H1 (cell line): ENCODE results near the gene MAFG. TPM values are rescaled to one million over a fixed set of nuclear protein-coding genes. Genes with fewer than 3 reads are reported as not detected.

ENCODE experiments used
- CTCF ChIA-PET: fragments of 300-600 bp; sonication (Branson Sonifier 250); formaldehyde crosslinking; loops from one replicate; lab custom pipeline; 2021; ENCODE audit not compliant: partially characterized antibody; lab: Charles Lee
- POLR2A ChIA-PET: fragments of 300-600 bp; sonication (Branson Sonifier 250); formaldehyde crosslinking; loops from one replicate; lab custom pipeline; 2021; ENCODE audit warnings: inconsistent platforms; ENCODE audit not compliant: partially characterized antibody; lab: Charles Lee
- DNase-seq, 2 experiments: peaks; one replicate each; pipeline versions ENCODE4 v3.0.0 to v3.0.0-alpha.2; 2010 to 2022; ENCODE audit warnings: low spot score in 2 of 2, low read depth in 1 of 2, mixed read lengths in 1 of 2
- FAIRE-seq: peaks from 2 replicates; lab custom pipeline; 2011; peaks lifted over from hg19 to GRCh38; lab: Jason Lieb, UNC
- H2AFZ ChIP-seq: 2 replicates; pipeline ENCODE4 v1.8.1; 2012; ENCODE audit warnings: low read length, inconsistent platforms
- H2AK5ac ChIP-seq: 2 replicates; pipeline ENCODE4 v1.6.1; 2013; ENCODE audit warnings: low read depth, low read length
- H2BK120ac ChIP-seq: replicated peaks from 2 replicates; pipeline ENCODE3; 2013; ENCODE audit warnings: low read depth, low read length, inconsistent platforms
- H2BK12ac ChIP-seq: 2 replicates; pipeline ENCODE4 v1.6.1; 2013; ENCODE audit warnings: low read depth, low read length
- H2BK15ac ChIP-seq: 2 replicates; pipeline ENCODE4 v1.6.1; 2013; ENCODE audit warnings: low read length
- H2BK20ac ChIP-seq: 2 replicates; pipeline ENCODE4 v1.6.1; 2013; ENCODE audit warnings: low read length
- H2BK5ac ChIP-seq: 2 replicates; pipeline ENCODE4 v1.6.1; 2013; ENCODE audit warnings: low read depth, low read length
- H3K14ac ChIP-seq: 2 replicates; pipeline ENCODE4 v1.6.1; 2013; ENCODE audit warnings: inconsistent platforms; ENCODE audit not compliant: insufficient read length
- H3K18ac ChIP-seq: 2 replicates; pipeline ENCODE4 v1.6.1; 2013; ENCODE audit warnings: low read length; ENCODE audit errors: extremely low read depth
- H3K23ac ChIP-seq: 2 replicates; pipeline ENCODE4 v1.6.1; 2013; ENCODE audit warnings: inconsistent platforms; ENCODE audit not compliant: insufficient read length
- H3K23me2 ChIP-seq: 2 replicates; pipeline ENCODE4 v1.6.1; 2013; ENCODE audit warnings: low read depth, low read length
- H3K27ac ChIP-seq: 2 replicates; pipeline ENCODE4 v1.6.1; 2011; ENCODE audit warnings: low read depth, low read length, inconsistent platforms
- H3K27me3 ChIP-seq, 4 experiments: replicated peaks in 1 of 4; 1 replicate in 1 of 4; 2 replicates in 3 of 4; pipeline versions ENCODE4 v1.6.1 to v1.8.1; 2011 to 2013; ENCODE audit warnings: low read length in 3 of 4, mild to moderate bottlenecking in 3 of 4, inconsistent platforms in 2 of 4, mixed read lengths in 2 of 4, moderate library complexity in 1 of 4; ENCODE audit not compliant: control insufficient read depth in 3 of 4, insufficient read depth in 3 of 4; ENCODE audit errors: extremely low read depth in 1 of 4
- H3K36me3 ChIP-seq, 4 experiments: 2 replicates each; pipeline versions ENCODE4 v1.6.1 to v1.8.1; 2011 to 2013; ENCODE audit warnings: mild to moderate bottlenecking in 4 of 4, low read length in 3 of 4, moderate library complexity in 2 of 4, control low read depth in 1 of 4, inconsistent platforms in 1 of 4; ENCODE audit not compliant: insufficient read depth in 4 of 4, control insufficient read depth in 2 of 4
- H3K4ac ChIP-seq: replicated peaks from 2 replicates; pipeline ENCODE3; 2013; ENCODE audit warnings: low read length, low read depth, mixed read lengths, inconsistent platforms; ENCODE audit not compliant: insufficient read length
- H3K4me1 ChIP-seq, 4 experiments: replicated peaks in 1 of 4; 1 replicate in 1 of 4; 2 replicates in 3 of 4; pipeline versions ENCODE4 v1.6.1 to v1.8.1; 2011 to 2013; ENCODE audit warnings: low read length in 3 of 4, inconsistent platforms in 2 of 4, mixed read lengths in 1 of 4; ENCODE audit not compliant: insufficient read depth in 4 of 4, control insufficient read depth in 3 of 4
- H3K4me2 ChIP-seq, 2 experiments: 2 replicates each; pipeline versions ENCODE4 v1.6.1 to v1.8.1; 2011 to 2013; ENCODE audit warnings: low read depth in 2 of 2, low read length in 2 of 2, control low read depth in 1 of 2, inconsistent platforms in 1 of 2, mild to moderate bottlenecking in 1 of 2; ENCODE audit not compliant: insufficient read depth in 1 of 2
- H3K4me3 ChIP-seq, 4 experiments: fragments of 200-600, 300-600 bp in 1 of 4; sonication (generic), shearing (Covaris generic), sonication (Bioruptor Twin) in 1 of 4; 2 replicates each; pipeline versions ENCODE4 v1.5.1 to v1.8.1; 2011 to 2016; ENCODE audit warnings: low read length in 4 of 4, low read depth in 3 of 4, control low read depth in 2 of 4, inconsistent platforms in 2 of 4, mild to moderate bottlenecking in 2 of 4, mixed read lengths in 1 of 4, moderate library complexity in 1 of 4; ENCODE audit not compliant: insufficient read depth in 2 of 4; ENCODE audit errors: extremely low read depth in 1 of 4
- H3K56ac ChIP-seq: replicated peaks from 2 replicates; pipeline ENCODE3; 2013; ENCODE audit warnings: low read depth, mild to moderate bottlenecking, mixed read lengths, low read length, inconsistent platforms; ENCODE audit not compliant: insufficient read length
- H3K79me1 ChIP-seq: 2 replicates; pipeline ENCODE4 v1.6.1; 2013; ENCODE audit warnings: low read depth, low read length, control low read depth
- H3K79me2 ChIP-seq, 2 experiments: 2 replicates each; pipeline versions ENCODE4 v1.6.1 to v1.8.1; 2012 to 2013; ENCODE audit warnings: low read length in 2 of 2, mild to moderate bottlenecking in 2 of 2, inconsistent platforms in 1 of 2; ENCODE audit not compliant: insufficient read depth in 2 of 2, control insufficient read depth in 1 of 2
- H3K9ac ChIP-seq, 4 experiments: replicated peaks in 1 of 4; 1 replicate in 1 of 4; 2 replicates in 3 of 4; pipeline versions ENCODE4 v1.6.1 to v1.8.1; 2011 to 2013; ENCODE audit warnings: low read depth in 3 of 4, low read length in 3 of 4, control low read depth in 2 of 4, mild to moderate bottlenecking in 2 of 4, moderate library complexity in 2 of 4, inconsistent platforms in 1 of 4; ENCODE audit errors: extremely low read depth in 1 of 4
- H3K9me3 ChIP-seq, 2 experiments: 2 replicates each; pipeline versions ENCODE4 v1.6.1 to v1.8.1; 2012 to 2013; ENCODE audit warnings: mild to moderate bottlenecking in 2 of 2, moderate library complexity in 2 of 2, control low read depth in 1 of 2, inconsistent platforms in 1 of 2, low read depth in 1 of 2, low read length in 1 of 2, mixed read lengths in 1 of 2; ENCODE audit not compliant: insufficient read depth in 2 of 2
- H4K20me1 ChIP-seq, 2 experiments: replicated peaks in 1 of 2; 2 replicates each; pipeline versions ENCODE3 to v1.8.1; 2011 to 2013; ENCODE audit warnings: inconsistent platforms in 2 of 2, low read length in 2 of 2, mild to moderate bottlenecking in 1 of 2; ENCODE audit not compliant: insufficient read depth in 2 of 2, control insufficient read depth in 1 of 2
- H4K5ac ChIP-seq: 2 replicates; pipeline ENCODE4 v1.6.1; 2013; ENCODE audit warnings: low read length, low read depth, mixed read lengths, inconsistent platforms; ENCODE audit not compliant: insufficient read length
- H4K8ac ChIP-seq: 2 replicates; pipeline ENCODE4 v1.8.0; 2013; ENCODE audit warnings: mild to moderate bottlenecking, moderate library complexity, low read length, inconsistent platforms; ENCODE audit not compliant: insufficient read depth; ENCODE audit errors: extremely low read depth
- H4K91ac ChIP-seq: replicated peaks from 2 replicates; pipeline ENCODE3; 2013; ENCODE audit warnings: low read length, mixed read lengths, inconsistent platforms; ENCODE audit not compliant: insufficient read length
- CTBP2 ChIP-seq: IDR thresholded peaks from 2 replicates; pipeline ENCODE4 v1.7.0; 2011; ENCODE audit warnings: borderline replicate concordance, mild to moderate bottlenecking, moderate library complexity, mixed read lengths, low read length; ENCODE audit not compliant: insufficient read depth, insufficient read length
- HDAC6 ChIP-seq: IDR thresholded peaks from one replicate; pipeline ENCODE4 v1.7.1; 2012; ENCODE audit warnings: low read depth, mild to moderate bottlenecking, inconsistent platforms, low read length, moderate library complexity
- WGBS, 2 experiments: shearing (Covaris generic) in 1 of 2; methylation state at CpG; one replicate each; pipeline versions ENCODE4 v1.1.6 to v1.1.7; 2013 to 2015; ENCODE audit warnings: low lambda C conversion rate in 2 of 2, mixed read lengths in 2 of 2, inconsistent platforms in 1 of 2, low coverage in 1 of 2, missing lambda C conversion rate in 1 of 2; ENCODE audit not compliant: insufficient replicate concordance in 2 of 2, insufficient coverage in 1 of 2, insufficient read length in 1 of 2; ENCODE audit errors: extremely low coverage in 1 of 2, missing lambda C conversion rate in 1 of 2; 5-methylcytosine and 5-hydroxymethylcytosine counted together
- polyA plus RNA-seq, 7 experiments: library from polyadenylated mRNA; depleted of rRNA in 3 of 7; stranded (reverse) in 5 of 7; unstranded in 2 of 7; fragments of >200 nt in 5 of 7; fragments of 200-250 nt in 2 of 7; gene quantifications; 1 replicate in 5 of 7; 2 replicates in 1 of 7; 4 replicates in 1 of 7; pipeline versions ENCODE4 v1.2.1 to v1.2.3, GENCODE V29; 2011 to 2013; ENCODE audit warnings: missing spikeins in 2 of 7, mixed read lengths in 2 of 7
- total RNA-seq: library from RNA; stranded (reverse); fragmentation: NEBNext Ultra II Directional; extraction: Animal tissue kit (Norgen Biotek cat#: 25700); gene quantifications from 2 replicates; pipeline ENCODE4 v1.2.1, GENCODE V29; 2021

The MAFG gene
- total and polyA plus RNA-seq, 2 of the 8 experiments (the other 6 are each of a cell fraction or from before 2014, with no cell fraction given) = 25.5 to 26.9 TPM

GRCh38 chr17:81885454-81885853 is 42.1 kb downstream of the MAFG start:
- Histone ChIP-seq H3K4me2 (no peak overlapping the region), H3K9me3 (no peaks in the 10 kb centered on the region), H2BK15ac (no peak overlapping the region), H4K5ac (no peak overlapping the region), H3K79me2 (peaks cover 4 to 29% of the 10 kb centered on the region in 2 experiments), H2AK5ac (no peak overlapping the region), H3K36me3 (peaks cover 34 to 66% (median 41%) of the 10 kb centered on the region in 4 experiments), H2BK120ac (no peak overlapping the region), H3K4me1 (peaks cover 0 to 3% (median 1%) of the 10 kb centered on the region in 4 experiments; a peak in 5 of 7 replicates), H3K4ac (no peak overlapping the region), H3K56ac (no peak overlapping the region), H3K23ac (no peak overlapping the region), H2BK20ac (no peak overlapping the region), H3K23me2 (peaks cover under 1% of the 10 kb centered on the region; the same call in 1 of the 2 replicates), H3K9ac (0 out of 7 replicates have a peak overlapping the region, but pooled peaks of 1 of the 4 experiments have one; percentile 11), H3K79me1 (peaks cover 15% of the 10 kb centered on the region), H4K20me1 (peaks cover 19 to 25% of the 10 kb centered on the region in 2 experiments), H2BK5ac (no peak overlapping the region), H3K4me3 (no peak overlapping the region), H3K14ac (no peak overlapping the region), H3K18ac (no peak overlapping the region), H4K91ac (no peak overlapping the region), H4K8ac (no peak overlapping the region), H3K27ac (no peak overlapping the region), H3K27me3 (no peaks in the 10 kb centered on the region), H2AFZ (no peak overlapping the region), H2BK12ac (no peak overlapping the region)
- FAIRE-seq = no peak
- no peak for DNase-seq
- WGBS, 2 experiments = 96% methylated on average over 10 of the region's 10 CpGs; no CpG with 5 or more reads in 1 of the 2 experiments
- ChIA-PET CTCF (interaction anchor here (0.5 to 3.9 kb wide), 2 partner anchors 16 to 44 kb away, joined by 3 to 24 read pairs; partner anchors contain the start of gene ARHGDIA), POLR2A (interaction anchor here (1.1 to 12.3 kb wide), 11 partner anchors 7 to 177 kb away, joined by 3 to 151 read pairs (median 4); partner anchors contain the start of genes ARHGDIA, NPB and P4HB)
- TF ChIP-seq CTBP2 (no peak), HDAC6 (no peak)
